ENCODE measurements around the gene SZT2.

SZT2 gene

DNA sequence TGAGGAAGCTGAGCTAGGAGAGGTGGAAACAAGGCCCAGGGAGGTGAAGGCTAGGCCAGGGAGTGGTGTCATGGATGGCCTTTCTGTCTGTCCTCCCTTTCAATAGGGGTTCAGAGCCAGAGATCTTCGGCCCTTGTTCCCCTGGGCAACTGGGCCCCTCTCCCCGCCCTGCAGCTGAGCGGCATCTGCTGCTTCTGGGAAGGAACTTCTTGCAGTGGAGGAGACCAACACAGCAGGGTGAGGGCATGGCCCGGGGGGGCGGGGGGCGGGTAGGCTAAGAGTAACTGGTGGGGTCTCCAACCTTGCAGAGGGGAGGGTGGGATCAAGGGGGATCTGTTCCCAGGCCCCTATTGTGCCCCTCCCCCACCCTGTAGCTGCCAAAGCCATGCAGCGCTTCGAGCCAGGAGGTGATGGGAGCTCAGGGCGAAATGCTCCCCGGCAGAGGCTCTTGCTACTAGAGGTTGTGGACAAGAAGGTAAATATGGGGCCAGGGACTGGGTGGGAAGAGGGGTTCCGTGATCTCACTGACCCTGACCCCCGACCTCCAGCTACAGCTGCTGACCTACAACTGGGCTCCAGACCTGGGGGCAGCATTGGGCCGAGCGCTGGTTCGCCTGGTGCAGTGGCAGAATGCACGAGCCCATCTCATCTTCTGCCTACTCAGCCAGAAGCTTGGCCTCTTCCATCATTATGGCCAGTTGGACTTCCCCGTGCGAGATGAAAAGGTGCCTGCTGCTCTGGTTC lies 52.4 kb downstream of the SZT2 start:
- Histone ChIP-seq H3K79me2 (ENCODE audit: control insufficient read depth, low read length) (no peaks in the 10 kb centered on the region), H3K9me2 (replicated peaks; ENCODE audit: control insufficient read depth, low read length) (no peaks in the 10 kb centered on the region), H3K27ac (ENCODE audit: low read depth, low read length) (no peak overlapping the region), H3K9me3 (ENCODE audit: control insufficient read depth, insufficient read depth, low read length) (no peaks in the 10 kb centered on the region), H4K20me1 (ENCODE audit: control insufficient read depth, insufficient read depth, low read depth, low read length) (no peaks in the 10 kb centered on the region), H3K4me3 (ENCODE audit: low read length) (no peak overlapping the region), H3K4me1 (ENCODE audit: control insufficient read depth, low read length) (no peaks in the 10 kb centered on the region), H3K36me3 (ENCODE audit: control insufficient read depth, low read length) (peaks cover 22% of the 10 kb centered on the region), H3K4me2 (ENCODE audit: low read length) (no peak overlapping the region), H3F3A (ENCODE audit: control insufficient read depth, insufficient read depth) (no peaks in the 10 kb centered on the region), H3K27me3 (ENCODE audit: control insufficient read depth, low read length) (no peaks in the 10 kb centered on the region)
- TF ChIP-seq EZH2phosphoT487 (IDR thresholded peaks at IDR 0.05; ENCODE audit: borderline replicate concordance, low read length), result no peak
- TF ChIP-seq CTCF (IDR thresholded peaks at IDR 0.05; ENCODE audit: low read depth, low read length, poor library complexity, severe bottlenecking), result no peak

DNA sequence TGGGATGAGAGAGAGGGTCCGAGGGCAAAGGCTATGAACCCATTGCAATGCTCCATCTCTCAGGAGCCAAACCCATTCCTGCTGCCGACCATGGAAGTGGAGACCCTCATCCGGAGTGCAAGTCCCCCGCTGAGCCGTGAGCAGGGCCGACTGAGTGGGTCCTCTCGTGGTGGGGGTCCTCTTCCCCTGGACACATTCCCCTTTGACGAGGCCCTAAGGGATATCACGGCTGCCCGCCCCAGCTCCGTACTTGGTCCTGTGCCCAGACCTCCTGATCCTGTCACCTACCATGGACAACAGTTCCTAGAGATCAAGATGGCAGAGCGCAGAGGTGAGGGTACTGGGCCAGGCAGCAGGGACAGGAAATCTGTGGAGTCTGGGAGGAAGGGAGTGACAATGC lies 53.1 kb downstream of the SZT2 start:
- Histone ChIP-seq H3K9me3 (ENCODE audit: control insufficient read depth, insufficient read depth, low read length) (no peaks in the 10 kb centered on the region), H3K36me3 (ENCODE audit: control insufficient read depth, low read length) (peaks cover 26% of the 10 kb centered on the region), H3K4me1 (ENCODE audit: control insufficient read depth, low read length) (no peaks in the 10 kb centered on the region), H3K4me2 (ENCODE audit: low read length) (no peak overlapping the region), H3K4me3 (ENCODE audit: low read length) (no peak overlapping the region), H3K9me2 (replicated peaks; ENCODE audit: control insufficient read depth, low read length) (no peaks in the 10 kb centered on the region), H3F3A (ENCODE audit: control insufficient read depth, insufficient read depth) (no peaks in the 10 kb centered on the region), H4K20me1 (ENCODE audit: control insufficient read depth, insufficient read depth, low read depth, low read length) (no peaks in the 10 kb centered on the region), H3K27me3 (ENCODE audit: control insufficient read depth, low read length) (no peaks in the 10 kb centered on the region), H3K27ac (ENCODE audit: low read depth, low read length) (no peak overlapping the region), H3K79me2 (ENCODE audit: control insufficient read depth, low read length) (no peaks in the 10 kb centered on the region)
- no peak for TF ChIP-seq CTCF (IDR thresholded peaks at IDR 0.05; ENCODE audit: low read depth, low read length, poor library complexity, severe bottlenecking)
- TF ChIP-seq EZH2phosphoT487 (IDR thresholded peaks at IDR 0.05; ENCODE audit: borderline replicate concordance, low read length), result no peak

DNA sequence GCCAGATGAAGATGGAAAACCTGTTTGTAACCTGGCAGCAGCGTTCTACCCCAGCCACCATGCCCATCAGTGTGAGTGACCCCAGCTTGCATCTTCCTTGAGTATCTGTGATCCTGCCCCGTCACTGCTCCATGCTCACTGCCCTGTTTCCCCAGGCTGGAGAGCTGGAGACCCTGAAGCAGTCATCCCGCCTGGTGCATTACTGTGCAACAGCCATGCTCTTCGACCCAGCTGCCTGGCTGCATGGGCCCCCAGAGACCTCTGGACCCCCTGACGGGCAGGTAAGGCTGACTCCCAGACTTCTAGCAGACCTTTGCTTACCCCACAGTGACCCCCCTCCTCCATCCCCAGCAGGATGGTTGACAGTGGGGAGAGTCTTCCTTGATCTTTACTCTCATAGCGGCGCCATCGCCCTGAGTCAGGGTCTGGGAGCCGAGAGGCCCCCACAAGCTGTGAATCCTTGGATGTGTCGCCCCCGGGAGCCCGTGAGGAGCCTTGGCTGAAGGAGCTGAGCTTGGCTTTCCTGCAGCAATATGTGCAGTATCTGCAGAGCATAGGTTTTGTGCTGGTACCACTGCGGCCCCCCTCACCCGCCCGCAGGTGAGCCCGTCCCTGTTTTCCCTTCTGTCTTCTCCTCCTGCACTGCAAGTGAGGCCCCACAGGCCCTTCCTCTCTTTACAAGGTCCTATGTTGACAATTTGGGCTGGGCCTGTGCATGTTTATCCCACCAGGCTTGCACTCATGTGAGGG lies 53.7 kb downstream of the SZT2 start:
- no peak overlapping the region for H3K4me2 ChIP-seq (ENCODE audit: low read length)
- no peaks in the 10 kb centered on the region for H3F3A ChIP-seq (ENCODE audit: control insufficient read depth, insufficient read depth)
- no peaks in the 10 kb centered on the region for H3K79me2 ChIP-seq (ENCODE audit: control insufficient read depth, low read length)
- no peaks in the 10 kb centered on the region for H3K27me3 ChIP-seq (ENCODE audit: control insufficient read depth, low read length)
- no peaks in the 10 kb centered on the region for H4K20me1 ChIP-seq (ENCODE audit: control insufficient read depth, insufficient read depth, low read depth, low read length)
- no peaks in the 10 kb centered on the region for H3K4me1 ChIP-seq (ENCODE audit: control insufficient read depth, low read length)
- peaks cover 26% of the 10 kb centered on the region for H3K36me3 ChIP-seq (ENCODE audit: control insufficient read depth, low read length)
- no peak overlapping the region for H3K4me3 ChIP-seq (ENCODE audit: low read length)
- no peak for TF ChIP-seq EZH2phosphoT487 (IDR thresholded peaks at IDR 0.05; ENCODE audit: borderline replicate concordance, low read length)
- no peak for TF ChIP-seq CTCF (IDR thresholded peaks at IDR 0.05; ENCODE audit: low read depth, low read length, poor library complexity, severe bottlenecking)
- no peaks in the 10 kb centered on the region for H3K9me3 ChIP-seq (ENCODE audit: control insufficient read depth, insufficient read depth, low read length)
- no peaks in the 10 kb centered on the region for H3K9me2 ChIP-seq (replicated peaks; ENCODE audit: control insufficient read depth, low read length)
- no peak overlapping the region for H3K27ac ChIP-seq (ENCODE audit: low read depth, low read length)

Measured in DOHH2 (cell line).